Neural cell (in vitro differentiated cells): ENCODE measurements around the gene NCOA5. TPM values are rescaled to one million over a fixed set of nuclear protein-coding genes. Genes with fewer than 3 reads are reported as not detected.

Experiments
- H2AFZ ChIP-seq: fragments of 200-600, 300-800 bp; sonication (generic), shearing (Covaris generic); 2 replicates; pipeline ENCODE4 v1.6.0; 2014; ENCODE audit warnings: low read depth, mild to moderate bottlenecking, antibody characterized with exemption, low read length, moderate library complexity
- H3F3A ChIP-seq: fragments of 200-600 bp; shearing (Covaris generic); 2 replicates; pipeline ENCODE4 v1.6.1; 2016; ENCODE audit warnings: mild to moderate bottlenecking, moderate library complexity, mixed read lengths, antibody characterized with exemption, low read length; ENCODE audit not compliant: insufficient read depth, poor library complexity, severe bottlenecking
- H3K27ac ChIP-seq: fragments of 200-600, 300-800 bp; sonication (generic), shearing (Covaris generic); 2 replicates; pipeline ENCODE4 v1.5.1; 2014; ENCODE audit warnings: mild to moderate bottlenecking, low read length, moderate library complexity
- H3K27me3 ChIP-seq: fragments of 300-800, 200-600 bp; sonication (generic), shearing (Covaris generic); 2 replicates; pipeline ENCODE4 v1.6.0; 2014; ENCODE audit warnings: mild to moderate bottlenecking, low read depth, low read length, moderate library complexity; ENCODE audit not compliant: insufficient read depth
- H3K36me3 ChIP-seq: fragments of 300-800, 200-600 bp; sonication (generic), shearing (Covaris generic); 2 replicates; pipeline ENCODE4 v1.5.1; 2014; ENCODE audit warnings: mild to moderate bottlenecking, antibody characterized with exemption, low read length, moderate library complexity; ENCODE audit not compliant: insufficient read depth
- H3K4me2 ChIP-seq: fragments of 300-800, 200-600 bp; sonication (generic), shearing (Covaris generic); 2 replicates; pipeline ENCODE4 v1.6.0; 2014; ENCODE audit warnings: mild to moderate bottlenecking, low read length
- H3K4me3 ChIP-seq: fragments of 300-800, 200-600 bp; sonication (generic), shearing (Covaris generic); 2 replicates; pipeline ENCODE4 v1.5.1; 2014; ENCODE audit warnings: mild to moderate bottlenecking, low read length, moderate library complexity
- H3K79me2 ChIP-seq: fragments of 200-600 bp; shearing (Covaris generic); replicated peaks from 2 replicates; pipeline ENCODE4 v1.6.0; 2014; ENCODE audit warnings: mild to moderate bottlenecking, low read length, moderate library complexity; ENCODE audit not compliant: insufficient read depth
- H3K9ac ChIP-seq: fragments of 300-800, 200-600 bp; sonication (generic), shearing (Covaris generic); 2 replicates; pipeline ENCODE4 v1.6.1; 2016; ENCODE audit warnings: mild to moderate bottlenecking, low read length, mixed read lengths
- H3K9me2 ChIP-seq: fragments of 200-600 bp; shearing (Covaris generic); 2 replicates; pipeline ENCODE4 v1.6.1; 2016; ENCODE audit warnings: mild to moderate bottlenecking, low read length, mixed read lengths; ENCODE audit not compliant: insufficient read depth
- H3K9me3 ChIP-seq: fragments of 200-600, 300-800 bp; sonication (generic), shearing (Covaris generic); 2 replicates; pipeline ENCODE4 v1.6.1; 2016; ENCODE audit warnings: mild to moderate bottlenecking, mixed run types, low read length, moderate library complexity, mixed read lengths
- H4K20me1 ChIP-seq: fragments of 200-600 bp; shearing (Covaris generic); 2 replicates; pipeline ENCODE4 v1.6.1; 2016; ENCODE audit warnings: mild to moderate bottlenecking, mixed run types; ENCODE audit not compliant: insufficient read depth
- CTCF ChIP-seq: fragments of 450-650 bp; IDR thresholded peaks from 2 replicates; pipeline ENCODE4 v1.5.1; 2014; ENCODE audit warnings: antibody characterized with exemption, mild to moderate bottlenecking, moderate library complexity; ENCODE audit not compliant: poor library complexity, severe bottlenecking
- EP300 ChIP-seq: fragments of 450-650 bp; conservative IDR thresholded peaks from 2 replicates; pipeline ENCODE4 v1.6.1; 2014; ENCODE audit warnings: antibody characterized with exemption, mild to moderate bottlenecking, moderate library complexity; ENCODE audit not compliant: poor library complexity, severe bottlenecking
- EZH2 ChIP-seq: fragments of 200-600, 300-800 bp; shearing (Covaris generic), sonication (generic); IDR thresholded peaks from 2 replicates; pipeline ENCODE4 v1.6.1; 2014; ENCODE audit warnings: antibody characterized with exemption, low read length, borderline replicate concordance, mild to moderate bottlenecking; ENCODE audit not compliant: insufficient read depth, poor library complexity, severe bottlenecking
- MXI1 ChIP-seq: fragments of 450-650 bp; conservative IDR thresholded peaks from 2 replicates; pipeline ENCODE4 v1.6.1; 2014; ENCODE audit warnings: antibody characterized with exemption, mild to moderate bottlenecking; ENCODE audit not compliant: poor library complexity, severe bottlenecking
- POLR2AphosphoS5 ChIP-seq: IDR thresholded peaks from 2 replicates; pipeline ENCODE4 v1.6.1; 2012
- RAD21 ChIP-seq: fragments of 450-650 bp; conservative IDR thresholded peaks from 2 replicates; pipeline ENCODE4 v1.6.1; 2014; ENCODE audit warnings: antibody characterized with exemption, mild to moderate bottlenecking, moderate library complexity
- REST ChIP-seq: IDR thresholded peaks from 2 replicates; pipeline ENCODE4 v1.6.1; 2012; ENCODE audit warnings: borderline replicate concordance
- SMC3 ChIP-seq: fragments of 450-650 bp; conservative IDR thresholded peaks from 2 replicates; pipeline ENCODE4 v1.6.1; 2014; ENCODE audit warnings: antibody characterized with exemption, mild to moderate bottlenecking, moderate library complexity; ENCODE audit not compliant: poor library complexity
- TAF1 ChIP-seq: IDR thresholded peaks from 2 replicates; pipeline ENCODE4 v1.6.1; 2012; ENCODE audit warnings: low read depth
- polyA plus RNA-seq: library from polyadenylated mRNA; depleted of rRNA; stranded (reverse); fragments of >200 nt; gene quantifications from 2 replicates; pipeline ENCODE4 v1.2.3, GENCODE V29; 2014

The NCOA5 gene
- polyA plus RNA-seq, 1 donor from 2014 or later: 29.9 TPM

- Histone ChIP-seq H3K4me3 (no peak overlapping the region), H3F3A (no peaks in the 10 kb centered on the region), H2AFZ (no peak overlapping the region), H3K36me3 (no peaks in the 10 kb centered on the region), H4K20me1 (no peaks in the 10 kb centered on the region), H3K9me3 (no peaks in the 10 kb centered on the region), H3K9ac (no peak overlapping the region), H3K4me2 (no peak overlapping the region), H3K79me2 (peaks cover 8% of the 10 kb centered on the region), H3K27ac (no peak overlapping the region), H3K27me3 (peaks cover 11% of the 10 kb centered on the region), H3K9me2 (no peaks in the 10 kb centered on the region)
- TF ChIP-seq EZH2 (no peak), MXI1 (no peak), CTCF (no peak), EP300 (no peak), SMC3 (no peak), RAD21 (no peak), REST (no peak), POLR2AphosphoS5 (no peak), TAF1 (no peak)
Observed at GRCh38 chr20:46035713-46036112, 54.0 kb downstream of the NCOA5 start.

- H3F3A ChIP-seq: no peaks in the 10 kb centered on the region
- peaks cover 11% of the 10 kb centered on the region for H3K27me3 ChIP-seq
- no peaks in the 10 kb centered on the region for H3K9me2 ChIP-seq
- H2AFZ ChIP-seq: no peak overlapping the region
- no peak overlapping the region for H3K4me3 ChIP-seq
- H3K4me2 ChIP-seq: no peak overlapping the region
- no peak overlapping the region for H3K27ac ChIP-seq
- H4K20me1 ChIP-seq: no peaks in the 10 kb centered on the region
- H3K36me3 ChIP-seq: no peaks in the 10 kb centered on the region
- no peak overlapping the region for H3K9ac ChIP-seq
- H3K9me3 ChIP-seq: no peaks in the 10 kb centered on the region
- TF ChIP-seq CTCF (no peak), MXI1 (no peak), REST (no peak)
- peaks cover 8% of the 10 kb centered on the region for H3K79me2 ChIP-seq
Observed at GRCh38 chr20:46035253-46035652, 54.5 kb downstream of the NCOA5 start.
